Large intestine (tissue), 3 donors: Measurements from ENCODE around the gene CCDC195. TPM values are rescaled to one million over a fixed set of nuclear protein-coding genes. Genes with fewer than 3 reads are reported as not detected.

Experiments used
- DNase-seq, 2 donors: peaks; one replicate each; pipeline versions ENCODE4 v3.0.0 to v3.0.0-alpha.2; 2013
- H3K27ac ChIP-seq: one replicate; pipeline ENCODE4 v1.5.1; 2013; ENCODE audit warnings: low read length
- H3K27me3 ChIP-seq: 2 replicates; pipeline ENCODE4 v1.6.1; 2013; ENCODE audit warnings: low read length; ENCODE audit not compliant: control insufficient read depth, insufficient read depth
- H3K36me3 ChIP-seq: 2 replicates; pipeline ENCODE4 v1.6.1; 2013; ENCODE audit warnings: low read length; ENCODE audit not compliant: control insufficient read depth, insufficient read depth
- H3K4me1 ChIP-seq: one replicate; pipeline ENCODE4 v1.6.1; 2013; ENCODE audit warnings: low read length; ENCODE audit not compliant: control insufficient read depth, insufficient read depth
- H3K4me3 ChIP-seq: one replicate; pipeline ENCODE4 v1.5.1; 2013; ENCODE audit warnings: low read length
- H3K9me3 ChIP-seq: one replicate; pipeline ENCODE4 v1.6.1; 2013; ENCODE audit warnings: mild to moderate bottlenecking, low read depth, low read length, moderate library complexity; ENCODE audit not compliant: control insufficient read depth
- WGBS: methylation state at CpG from one replicate; pipeline ENCODE4 v1.1.5; 2013; ENCODE audit warnings: low lambda C conversion rate; ENCODE audit not compliant: insufficient coverage; 5-methylcytosine and 5-hydroxymethylcytosine counted together
- polyA plus RNA-seq: library from polyadenylated mRNA; unstranded; fragments of 120-200 nt; gene quantifications from one replicate; pipeline ENCODE4 v1.2.1, GENCODE V29; 2013

CCDC195 gene
- polyA plus RNA-seq, 1 donor: not detected

DNA sequence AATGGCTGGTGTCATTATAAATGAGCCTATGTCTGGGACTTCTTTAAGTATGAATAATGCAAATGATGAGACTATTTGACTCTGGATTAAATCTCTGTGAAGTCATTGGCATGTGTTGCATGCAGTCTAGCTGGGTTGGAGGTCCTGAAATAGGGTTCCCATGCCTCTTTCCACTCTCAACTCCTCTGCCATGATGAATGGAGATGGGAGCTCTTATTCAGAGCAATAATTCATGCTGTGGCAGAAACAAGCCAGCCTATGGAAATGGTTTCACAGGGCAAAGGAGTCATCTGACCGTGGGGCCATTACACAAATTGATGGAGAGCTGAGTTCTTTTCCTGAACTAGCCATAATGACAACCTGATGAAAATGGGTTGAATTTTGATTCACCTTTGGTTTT, 15.5 kb upstream of the CCDC195 start:
- Histone ChIP-seq H3K27ac (no peak overlapping the region), H3K27me3 (no peaks in the 10 kb centered on the region), H3K9me3 (peaks cover 11% of the 10 kb centered on the region), H3K4me1 (no peaks in the 10 kb centered on the region), H3K36me3 (no peaks in the 10 kb centered on the region), H3K4me3 (no peak overlapping the region)
- WGBS: no CpG with 5 or more reads among the region's 1 CpG
- no peak for DNase-seq

DNA sequence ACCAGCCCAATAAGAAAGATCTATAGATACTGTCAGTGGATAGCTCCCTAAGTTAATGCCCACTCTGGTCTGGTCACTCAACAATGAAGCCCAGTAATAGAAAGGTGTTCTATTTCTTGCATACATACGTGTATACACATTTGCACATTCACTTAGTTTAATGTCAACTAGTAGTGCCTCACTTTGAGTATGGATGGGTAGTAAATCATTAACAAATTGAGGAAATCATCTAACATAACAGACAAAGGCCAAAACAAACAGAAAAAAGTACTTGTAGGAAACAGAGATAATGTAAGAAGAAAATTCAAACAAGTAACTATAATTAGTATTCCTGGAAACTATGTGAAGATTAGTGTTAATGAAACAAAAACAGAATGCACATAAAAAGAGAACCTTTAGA, 13.3 kb upstream of the CCDC195 start:
- Histone ChIP-seq H3K4me1 (no peaks in the 10 kb centered on the region), H3K27me3 (no peaks in the 10 kb centered on the region), H3K36me3 (no peaks in the 10 kb centered on the region), H3K9me3 (peaks cover 4% of the 10 kb centered on the region), H3K27ac (no peak overlapping the region), H3K4me3 (no peak overlapping the region)
- no CpG with 5 or more reads among the region's 1 CpG for WGBS
- no peak for DNase-seq

DNA sequence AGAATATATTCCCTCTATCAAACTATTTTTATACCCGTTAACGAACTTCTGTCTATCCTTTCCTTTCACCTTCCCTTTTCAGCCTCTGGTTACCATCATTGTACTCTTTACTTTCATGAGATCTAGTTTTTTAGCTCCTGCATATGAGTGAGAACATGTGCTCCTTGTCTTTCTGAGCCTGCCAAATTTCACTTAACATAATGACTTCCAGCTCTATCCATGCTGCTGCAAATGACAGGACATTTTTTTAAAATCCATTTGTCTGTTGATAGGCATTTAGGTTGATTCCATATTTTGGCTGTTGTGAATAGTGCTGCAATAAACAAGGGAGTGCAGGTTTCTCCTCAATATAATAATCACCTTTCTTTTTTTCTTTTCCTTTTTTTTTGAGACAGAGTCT, 8.2 kb upstream of the CCDC195 start:
- no peak overlapping the region for H3K4me3 ChIP-seq
- no peaks in the 10 kb centered on the region for H3K4me1 ChIP-seq
- no peak for DNase-seq
- H3K27ac ChIP-seq: no peak overlapping the region
- WGBS: 94% methylated on average over 2 of the region's 2 CpGs
- peaks cover 4% of the 10 kb centered on the region for H3K9me3 ChIP-seq
- no peaks in the 10 kb centered on the region for H3K36me3 ChIP-seq
- no peaks in the 10 kb centered on the region for H3K27me3 ChIP-seq

DNA sequence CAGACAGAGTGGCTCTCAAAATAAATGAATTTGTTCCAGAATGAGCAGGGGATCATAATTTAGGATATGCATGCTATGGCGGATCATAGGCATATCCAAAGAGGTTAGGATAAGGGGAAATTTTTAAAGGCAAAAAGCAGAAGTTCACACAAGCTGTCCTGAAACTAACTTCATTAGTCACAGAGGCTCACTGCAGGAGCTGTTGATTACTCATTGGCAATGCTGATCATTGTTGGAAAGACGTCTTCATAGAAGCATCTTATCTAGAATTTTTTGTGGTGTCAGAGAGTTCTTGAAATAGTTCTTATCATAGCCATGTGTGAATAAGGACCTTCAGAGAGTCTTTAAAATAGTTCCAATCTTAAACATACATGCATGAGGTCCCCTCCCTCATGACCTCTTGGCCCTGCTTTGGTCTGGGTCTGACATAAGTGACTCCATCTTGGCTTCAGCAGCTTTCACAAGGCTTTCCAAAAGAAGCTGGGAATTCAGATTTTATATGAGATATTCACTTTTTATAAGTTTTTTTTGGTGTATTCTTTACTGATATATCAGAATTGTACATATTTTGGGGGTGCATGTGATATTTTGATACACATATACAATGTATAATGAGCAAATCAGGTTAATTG, 7.5 kb upstream of the CCDC195 start:
- H3K27ac ChIP-seq: no peak overlapping the region
- H3K36me3 ChIP-seq: no peaks in the 10 kb centered on the region
- H3K9me3 ChIP-seq: no peaks in the 10 kb centered on the region
- DNase-seq: no peak
- no peaks in the 10 kb centered on the region for H3K4me1 ChIP-seq
- no peaks in the 10 kb centered on the region for H3K27me3 ChIP-seq
- no CpG with 5 or more reads among the region's 2 CpGs for WGBS
- no peak overlapping the region for H3K4me3 ChIP-seq

DNA sequence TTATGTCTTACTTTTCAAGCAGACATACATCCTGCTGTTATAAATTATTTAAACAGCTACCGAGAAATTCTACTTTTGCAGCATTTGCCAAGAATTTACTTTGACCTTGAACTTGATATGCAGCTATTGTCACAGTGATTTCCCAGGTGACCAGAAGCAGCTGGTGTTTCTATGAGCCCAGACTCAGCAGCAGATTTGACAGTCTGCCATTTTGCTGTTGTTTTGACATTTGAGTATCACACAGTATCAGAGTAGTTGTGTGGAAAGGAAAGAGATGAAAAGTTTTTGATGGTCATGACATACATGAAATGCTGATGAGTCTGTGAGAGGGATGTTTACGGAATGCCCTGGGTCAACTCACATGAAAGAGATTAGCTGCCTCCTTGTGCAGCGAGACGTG, 6.6 kb upstream of the CCDC195 start:
- no peaks in the 10 kb centered on the region for H3K9me3 ChIP-seq
- no peaks in the 10 kb centered on the region for H3K36me3 ChIP-seq
- WGBS: no CpG with 5 or more reads among the region's 4 CpGs
- no peak overlapping the region for H3K4me3 ChIP-seq
- no peaks in the 10 kb centered on the region for H3K4me1 ChIP-seq
- no peaks in the 10 kb centered on the region for H3K27me3 ChIP-seq
- no peak overlapping the region for H3K27ac ChIP-seq
- DNase-seq: no peak

DNA sequence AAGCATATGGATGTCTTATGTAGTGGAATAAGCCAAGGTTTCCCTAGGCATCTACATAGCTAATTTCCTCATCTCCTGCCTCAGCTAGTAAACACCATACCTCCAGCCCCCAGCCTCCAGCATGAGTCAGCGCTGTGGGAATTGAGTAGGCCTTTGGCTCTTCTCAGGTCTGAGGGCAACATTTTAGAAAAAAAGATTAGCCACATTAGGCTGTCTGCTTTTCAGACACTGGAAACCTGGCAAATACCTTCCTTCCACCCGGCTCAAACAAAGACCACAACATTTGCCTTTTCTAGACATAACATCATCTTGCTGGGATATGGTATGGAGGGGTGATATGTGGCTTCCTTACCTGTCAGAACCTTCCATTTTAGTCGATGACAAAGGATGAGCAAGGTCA, 6.1 kb upstream of the CCDC195 start:
- no CpG with 5 or more reads among the region's 3 CpGs for WGBS
- Histone ChIP-seq H3K9me3 (no peaks in the 10 kb centered on the region), H3K4me3 (no peak overlapping the region), H3K27ac (no peak overlapping the region), H3K4me1 (no peaks in the 10 kb centered on the region), H3K36me3 (no peaks in the 10 kb centered on the region), H3K27me3 (no peaks in the 10 kb centered on the region)
- DNase-seq: no peak

DNA sequence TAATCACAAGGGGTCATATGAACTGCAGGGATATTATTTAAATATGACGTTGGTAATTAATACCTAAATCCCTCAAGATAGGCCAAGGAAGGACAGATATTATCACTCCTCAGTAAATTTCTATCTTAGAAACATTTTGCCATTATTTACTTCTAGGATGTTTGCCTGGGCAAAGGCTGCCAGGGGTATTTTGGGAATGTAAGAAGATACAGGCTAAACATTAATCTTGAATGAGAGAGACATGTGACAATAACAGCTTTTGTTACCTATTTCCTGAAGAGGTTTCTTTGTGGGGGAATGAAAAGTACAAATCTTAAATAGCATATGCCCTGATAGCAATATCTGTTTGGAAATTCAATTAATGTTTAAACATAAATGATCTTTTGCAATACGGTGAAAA, 756 bp upstream of the CCDC195 start:
- Histone ChIP-seq H3K36me3 (no peaks in the 10 kb centered on the region), H3K4me3 (no peak overlapping the region), H3K27ac (no peak overlapping the region), H3K27me3 (no peaks in the 10 kb centered on the region), H3K9me3 (no peaks in the 10 kb centered on the region), H3K4me1 (no peaks in the 10 kb centered on the region)
- DNase-seq: peak in 1 of 2 donors; percentile 6
- WGBS: 14% methylated on average over 1 of the region's 2 CpGs

DNA sequence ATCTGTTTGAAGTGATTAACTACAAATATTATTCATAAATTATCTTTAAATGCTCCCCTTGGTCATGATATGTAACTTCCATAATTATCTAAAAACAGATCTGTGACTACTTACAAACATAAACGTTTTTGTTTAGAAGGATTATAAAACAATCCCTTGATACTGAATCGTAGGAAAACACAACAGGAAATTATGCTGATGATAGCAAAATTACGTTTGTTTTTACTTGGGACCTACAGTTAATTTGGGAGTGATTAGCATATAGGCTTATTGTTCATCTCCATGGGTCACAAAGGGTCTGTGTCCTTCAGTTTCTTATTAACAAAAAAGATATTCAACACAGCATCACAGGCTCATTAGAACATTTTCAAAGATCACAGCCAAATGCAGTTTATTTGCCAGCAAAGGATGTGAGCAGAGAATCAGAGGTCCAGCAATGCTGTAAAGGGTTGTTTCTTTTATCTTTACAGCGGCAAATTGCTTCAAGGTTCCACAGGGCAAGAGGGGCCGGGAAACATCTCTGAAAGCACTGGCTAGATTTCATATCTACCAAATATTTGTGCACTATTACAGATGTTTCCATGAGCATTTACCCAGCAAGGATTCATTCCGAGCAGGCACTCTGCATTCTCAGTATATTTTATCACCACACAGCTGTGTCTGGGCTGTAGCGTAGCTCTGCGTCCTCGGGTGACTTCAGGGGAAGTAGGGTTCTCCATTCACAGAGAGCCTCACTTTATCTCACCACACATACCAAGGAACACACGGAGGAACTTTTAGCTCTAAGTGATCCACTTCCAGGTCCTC, 4.1 kb downstream of the CCDC195 start:
- DNase-seq: peak; percentile 9 to 53
- 0% methylated on average over 1 of the region's 10 CpGs for WGBS
- H3K4me1 ChIP-seq: no peaks in the 10 kb centered on the region

DNA sequence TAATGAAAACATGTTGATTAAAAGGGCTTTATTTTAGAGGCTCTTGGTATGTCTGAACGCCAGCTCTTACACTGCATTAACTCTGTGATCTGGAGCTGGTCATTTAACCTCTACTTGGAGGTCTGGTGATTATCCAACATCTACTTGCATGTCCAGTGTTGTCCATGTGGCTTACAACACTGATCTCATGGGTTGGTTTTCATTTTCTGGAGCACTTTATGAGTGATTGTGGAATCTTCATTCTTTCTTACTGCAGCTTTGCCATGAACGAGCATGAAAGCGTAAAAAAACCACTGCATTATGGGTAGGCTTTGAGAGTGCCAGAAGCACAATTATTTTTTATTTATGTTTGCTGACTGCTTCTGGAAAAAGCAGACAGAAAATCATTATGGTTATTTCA, 4.8 kb downstream of the CCDC195 start:
- Histone ChIP-seq H3K4me3 (no peak overlapping the region), H3K9me3 (no peaks in the 10 kb centered on the region), H3K27me3 (no peaks in the 10 kb centered on the region), H3K36me3 (no peaks in the 10 kb centered on the region), H3K27ac (no peak overlapping the region), H3K4me1 (no peaks in the 10 kb centered on the region)
- DNase-seq: no peak
- WGBS: 100% methylated on average over 1 of the region's 3 CpGs

More for the DNA sequence above, 4.1 kb downstream of the CCDC195 start:
- H3K27ac ChIP-seq: no peak overlapping the region
- no peaks in the 10 kb centered on the region for H3K9me3 ChIP-seq
- H3K27me3 ChIP-seq: no peaks in the 10 kb centered on the region
- no peak overlapping the region for H3K4me3 ChIP-seq
- no peaks in the 10 kb centered on the region for H3K36me3 ChIP-seq

DNA sequence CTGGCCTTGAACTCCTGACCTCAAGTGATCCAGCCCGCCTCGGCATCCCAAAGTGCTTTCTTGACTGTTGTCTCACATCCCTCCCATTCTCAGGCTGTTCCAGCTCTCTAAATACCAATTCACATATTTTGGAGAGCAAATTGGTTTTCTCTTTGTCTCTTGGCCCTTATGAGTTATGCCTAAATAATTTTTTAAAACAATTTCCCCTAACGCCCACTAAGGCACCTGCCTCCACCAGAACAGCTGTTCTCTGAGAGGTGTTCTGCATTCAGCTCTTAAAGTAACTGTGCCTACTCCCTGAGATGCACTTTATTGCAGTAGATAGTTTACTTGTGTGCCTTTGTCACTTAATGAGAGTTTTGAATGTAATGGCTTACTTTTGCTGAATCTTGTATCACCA, 6.9 kb downstream of the CCDC195 start:
- Histone ChIP-seq H3K27ac (no peak overlapping the region), H3K27me3 (no peaks in the 10 kb centered on the region), H3K4me1 (no peaks in the 10 kb centered on the region), H3K9me3 (no peaks in the 10 kb centered on the region), H3K36me3 (no peaks in the 10 kb centered on the region), H3K4me3 (no peak overlapping the region)
- DNase-seq: no peak
- 100% methylated on average over 1 of the region's 3 CpGs for WGBS

DNA sequence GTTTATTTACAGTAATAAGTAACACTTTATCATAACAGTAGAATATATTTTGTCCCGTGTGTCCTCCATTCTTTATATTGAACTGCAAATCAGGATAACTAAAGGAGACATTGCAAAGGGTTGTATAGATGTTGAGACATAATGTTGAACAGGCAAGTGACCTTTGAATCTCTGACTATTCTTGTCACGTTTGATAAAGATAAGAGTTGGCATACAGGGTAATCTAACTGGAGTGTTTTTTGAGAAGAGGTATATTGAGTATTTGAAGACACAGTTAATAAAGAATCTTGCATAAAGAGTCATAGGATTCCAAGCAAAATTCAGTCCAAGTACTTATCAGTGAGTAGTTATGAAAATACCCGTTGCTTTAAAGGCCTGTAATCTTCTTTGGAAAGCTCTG, 21.7 kb downstream of the CCDC195 start:
- H3K36me3 ChIP-seq: no peaks in the 10 kb centered on the region
- WGBS: 10% methylated on average over 2 of the region's 3 CpGs
- H3K9me3 ChIP-seq: no peaks in the 10 kb centered on the region
- peak; percentile 21 to 33 for DNase-seq
- no peaks in the 10 kb centered on the region for H3K27me3 ChIP-seq
- H3K4me1 ChIP-seq: no peaks in the 10 kb centered on the region
- no peak overlapping the region for H3K27ac ChIP-seq
- no peak overlapping the region for H3K4me3 ChIP-seq
